HCT116 (cell line): Measurements from ENCODE around the gene SLX9. TPM values are rescaled to one million over a fixed set of nuclear protein-coding genes. Genes with fewer than 3 reads are reported as not detected.
A peak's percentile ranks its signal among the peaks of the same experiment; 100 is the strongest.

Source experiments
- ATAC-seq: fragments of 200-7000 bp; cut with Tn5 transposase; 2 replicates; pipeline ENCODE4 v1.9.1; 2020; ENCODE audit warnings: mild to moderate bottlenecking, moderate library complexity
- BruUV-seq: library from RNA; stranded (reverse); fragments of 400-500 nt; replicated peaks from 2 replicates; lab custom pipeline; 2021; lab: Mats Ljungman, UMichigan
- CTCF ChIA-PET: fragments of 300-600 bp; sonication (Branson Sonifier 250); formaldehyde crosslinking; loops from one replicate; lab custom pipeline; 2021; ENCODE audit warnings: antibody characterized with exemption; lab: Charles Lee
- POLR2A ChIA-PET: fragments of 300-600, 350-600 bp; sonication (Branson Sonifier 250); formaldehyde crosslinking; loops from one replicate; lab custom pipeline; 2021; ENCODE audit warnings: antibody characterized with exemption; lab: Charles Lee
- RAD21 ChIA-PET, 2 experiments: fragments of 300-600 bp; sonication (Branson Sonifier 250); formaldehyde crosslinking; loops; one replicate each; lab custom pipeline; 2023; ENCODE audit warnings: low total read pairs in 2 of 2; ENCODE audit not compliant: uncharacterized antibody in 2 of 2, unreplicated experiment in 2 of 2, low non-redundant PET in 1 of 2; lab: Charles Lee
- DNase-seq: peaks from one replicate; pipeline ENCODE4 v3.0.0-alpha.2; 2010; ENCODE audit warnings: low read depth, low spot score
- H2AFZ ChIP-seq: fragments of 200-600 bp; shearing (Covaris generic), sonication (generic); 2 replicates; pipeline ENCODE4 v1.6.1; 2017; ENCODE audit warnings: low read depth, mixed run types, mixed read lengths, antibody characterized with exemption, low read length; ENCODE audit not compliant: poor library complexity, severe bottlenecking
- H3K27ac ChIP-seq: 2 replicates; pipeline ENCODE4 v1.5.1; 2012; ENCODE audit warnings: low read depth, low read length
- H3K27me3 ChIP-seq: fragments of 200-600 bp; sonication (generic); 2 replicates; pipeline ENCODE4 v1.6.1; 2016; ENCODE audit warnings: mixed run types, low read length, mixed read lengths; ENCODE audit not compliant: insufficient read depth
- H3K36me3 ChIP-seq, 2 experiments: fragments of 200-500 bp in 1 of 2; fragments of 200-600 bp in 1 of 2; sonication (Bioruptor generic) in 1 of 2; sonication (generic) in 1 of 2; 2 replicates each; pipeline versions ENCODE4 v1.5.1 to v1.6.1; 2014 to 2016; ENCODE audit warnings: low read length in 2 of 2, inconsistent platforms in 1 of 2, mixed read lengths in 1 of 2, mixed run types in 1 of 2; ENCODE audit not compliant: insufficient read depth in 2 of 2, control insufficient read depth in 1 of 2
- H3K4me1 ChIP-seq, 2 experiments: fragments of 200-600 bp in 1 of 2; sonication (generic) in 1 of 2; 2 replicates each; pipeline versions ENCODE4 v1.5.1 to v1.6.1; 2012 to 2017; ENCODE audit warnings: low read length in 2 of 2, inconsistent platforms in 1 of 2, mild to moderate bottlenecking in 1 of 2, mixed read lengths in 1 of 2, mixed run types in 1 of 2, moderate library complexity in 1 of 2; ENCODE audit not compliant: insufficient read depth in 2 of 2, control insufficient read depth in 1 of 2
- H3K4me2 ChIP-seq: fragments of 200-600 bp; sonication (generic); 2 replicates; pipeline ENCODE4 v1.6.1; 2017; ENCODE audit warnings: mixed run types, low read length, mixed read lengths
- H3K4me3 ChIP-seq, 2 experiments: fragments of 200-600 bp in 1 of 2; sonication (generic) in 1 of 2; replicated peaks in 1 of 2; 2 replicates each; pipeline ENCODE4 v1.5.1; 2011 to 2016; ENCODE audit warnings: low read length in 2 of 2, control low read depth in 1 of 2, low read depth in 1 of 2, mild to moderate bottlenecking in 1 of 2, mixed read lengths in 1 of 2, mixed run types in 1 of 2
- H3K79me2 ChIP-seq: fragments of 200-600 bp; sonication (generic); 2 replicates; pipeline ENCODE4 v1.6.1; 2017; ENCODE audit warnings: mild to moderate bottlenecking, mixed run types, low read length, moderate library complexity, mixed read lengths; ENCODE audit not compliant: insufficient read depth
- H3K9ac ChIP-seq: fragments of 200-600 bp; sonication (generic); 2 replicates; pipeline ENCODE4 v1.6.1; 2016; ENCODE audit warnings: low read length, mixed read lengths
- H3K9me2 ChIP-seq: fragments of 200-600 bp; sonication (generic), shearing (Covaris generic); 2 replicates; pipeline ENCODE4 v1.6.1; 2017; ENCODE audit warnings: mixed run types, mild to moderate bottlenecking, moderate library complexity; ENCODE audit not compliant: insufficient read depth
- H3K9me3 ChIP-seq, 2 experiments: fragments of 200-500 bp in 1 of 2; fragments of 200-600 bp in 1 of 2; sonication (Bioruptor generic) in 1 of 2; sonication (generic) in 1 of 2; 2 replicates each; pipeline ENCODE4 v1.6.1; 2014 to 2017; ENCODE audit warnings: low read length in 2 of 2, mixed read lengths in 2 of 2, inconsistent platforms in 1 of 2, low read depth in 1 of 2, mild to moderate bottlenecking in 1 of 2, mixed run types in 1 of 2, moderate library complexity in 1 of 2; ENCODE audit not compliant: control insufficient read depth in 1 of 2, insufficient read depth in 1 of 2
- H4K20me1 ChIP-seq: fragments of 200-600 bp; sonication (generic), shearing (Covaris generic); 2 replicates; pipeline ENCODE4 v1.6.1; 2017; ENCODE audit warnings: mixed run types, mild to moderate bottlenecking, moderate library complexity; ENCODE audit not compliant: insufficient read depth
- EGR1 ChIP-seq: IDR thresholded peaks from 2 replicates; pipeline ENCODE4 v1.6.1; 2012; ENCODE audit warnings: low read depth
- EZH2 ChIP-seq: fragments of 200-600 bp; sonication (generic); IDR thresholded peaks from 2 replicates; pipeline ENCODE4 v1.6.1; 2017; ENCODE audit warnings: antibody characterized with exemption, mixed run types
- FOSL1 ChIP-seq: IDR thresholded peaks from 2 replicates; pipeline ENCODE4 v1.6.1; 2012; ENCODE audit warnings: low read depth
- RAD21 ChIP-seq: IDR thresholded peaks from 2 replicates; pipeline ENCODE4 v1.6.1; 2012; ENCODE audit warnings: low read depth, mild to moderate bottlenecking
- SIN3A ChIP-seq: IDR thresholded peaks from 2 replicates; pipeline ENCODE4 v1.6.1; 2012; ENCODE audit warnings: low read depth
- SRF ChIP-seq: IDR thresholded peaks from 2 replicates; pipeline ENCODE4 v1.6.1; 2012; ENCODE audit warnings: low read depth
- YY1 ChIP-seq: IDR thresholded peaks from 2 replicates; pipeline ENCODE4 v1.6.1; 2011; ENCODE audit warnings: low read length, low read depth, moderate library complexity, mild to moderate bottlenecking; ENCODE audit not compliant: insufficient replicate concordance; ENCODE audit errors: extremely low read depth
- ZFX ChIP-seq: fragments of 450-650 bp; IDR thresholded peaks from 2 replicates; pipeline ENCODE4 v1.6.1; 2017
- intact Hi-C: fragments of 100-400 bp; cut with micrococcal nuclease; formaldehyde crosslinking; loops from 2 replicates; pipeline ENCODE4 v1.10.0; 2022
- total RNA-seq: library from RNA; stranded (reverse); gene quantifications from one replicate; pipeline ENCODE4 v1.2.1, GENCODE V29; 2021; ENCODE audit not compliant: unreplicated experiment
- TF ChIP-seq, protein P1 (sequence below): IDR thresholded peaks from 2 replicates; pipeline ENCODE4 v1.6.1; 2012; ENCODE audit warnings: low read depth
- TF ChIP-seq, protein P2 (sequence below), 3 experiments: fragments of 200-600 bp in 1 of 3; sonication (generic) in 1 of 3; IDR thresholded peaks in 2 of 3; conservative IDR thresholded peaks in 1 of 3; 2 replicates each; pipeline ENCODE4 v1.5.1; 2012 to 2017; ENCODE audit warnings: low read depth in 2 of 3, low read length in 2 of 3, antibody characterized with exemption in 1 of 3, borderline replicate concordance in 1 of 3, control low read depth in 1 of 3, mild to moderate bottlenecking in 1 of 3, mixed read lengths in 1 of 3, mixed run types in 1 of 3, moderate library complexity in 1 of 3; ENCODE audit not compliant: insufficient read depth in 1 of 3
- TF ChIP-seq, protein P3 (sequence below): IDR thresholded peaks from 2 replicates; pipeline ENCODE4 v1.6.1; 2011; ENCODE audit warnings: mild to moderate bottlenecking, low read length, moderate library complexity; ENCODE audit not compliant: insufficient replicate concordance; ENCODE audit errors: extremely low read depth

Gene SLX9
- total RNA-seq, 1 experiment from 2014 or later: 61.9 TPM

DNA sequence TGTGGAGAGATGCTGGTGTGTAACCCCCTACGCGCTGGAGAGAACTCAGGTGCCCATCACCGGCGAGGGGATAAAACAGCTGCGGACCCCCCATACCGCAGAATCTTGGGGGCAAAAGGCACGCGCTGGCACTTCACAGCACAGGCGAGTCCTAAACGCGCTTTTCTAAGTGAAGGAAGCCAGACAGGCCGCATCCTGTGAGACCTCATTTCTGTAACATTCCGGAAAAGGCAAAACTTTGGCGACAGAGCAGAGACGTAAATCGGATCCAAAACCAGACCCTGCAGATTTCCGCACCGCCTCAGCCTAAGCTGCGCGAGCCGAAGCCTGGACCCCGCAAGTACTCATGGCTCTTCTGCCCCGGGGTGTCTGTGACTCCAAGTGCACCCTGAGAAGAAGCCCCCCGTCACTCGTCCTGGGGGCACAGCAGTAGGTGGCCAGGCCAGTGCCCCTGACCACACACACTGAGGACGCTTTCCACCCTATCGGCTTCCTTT is 60.9 kb downstream of the SLX9 start:
- ChIA-PET CTCF (no interaction called here), RAD21 (no interaction called here), POLR2A (interaction anchor here (1.5 kb wide), 1 partner anchor 12 kb away, joined by 9 read pairs; no protein-coding TSS in a partner anchor)
- Histone ChIP-seq H3K36me3 (no peaks in the 10 kb centered on the region), H3K27ac (no peak overlapping the region), H3K9me2 (no peaks in the 10 kb centered on the region), H3K79me2 (no peaks in the 10 kb centered on the region), H3K9ac (no peak overlapping the region), H3K27me3 (no peaks in the 10 kb centered on the region), H3K9me3 (no peaks in the 10 kb centered on the region), H4K20me1 (no peaks in the 10 kb centered on the region), H3K4me2 (peak overlapping the region; percentile 57), H2AFZ (no peak overlapping the region), H3K4me1 (peaks cover 4 to 24% of the 10 kb centered on the region in 2 experiments; a peak in 3 of 4 replicates), H3K4me3 (no peak overlapping the region)
- no peak for TF ChIP-seq RAD21
- TF ChIP-seq, protein P1, sequence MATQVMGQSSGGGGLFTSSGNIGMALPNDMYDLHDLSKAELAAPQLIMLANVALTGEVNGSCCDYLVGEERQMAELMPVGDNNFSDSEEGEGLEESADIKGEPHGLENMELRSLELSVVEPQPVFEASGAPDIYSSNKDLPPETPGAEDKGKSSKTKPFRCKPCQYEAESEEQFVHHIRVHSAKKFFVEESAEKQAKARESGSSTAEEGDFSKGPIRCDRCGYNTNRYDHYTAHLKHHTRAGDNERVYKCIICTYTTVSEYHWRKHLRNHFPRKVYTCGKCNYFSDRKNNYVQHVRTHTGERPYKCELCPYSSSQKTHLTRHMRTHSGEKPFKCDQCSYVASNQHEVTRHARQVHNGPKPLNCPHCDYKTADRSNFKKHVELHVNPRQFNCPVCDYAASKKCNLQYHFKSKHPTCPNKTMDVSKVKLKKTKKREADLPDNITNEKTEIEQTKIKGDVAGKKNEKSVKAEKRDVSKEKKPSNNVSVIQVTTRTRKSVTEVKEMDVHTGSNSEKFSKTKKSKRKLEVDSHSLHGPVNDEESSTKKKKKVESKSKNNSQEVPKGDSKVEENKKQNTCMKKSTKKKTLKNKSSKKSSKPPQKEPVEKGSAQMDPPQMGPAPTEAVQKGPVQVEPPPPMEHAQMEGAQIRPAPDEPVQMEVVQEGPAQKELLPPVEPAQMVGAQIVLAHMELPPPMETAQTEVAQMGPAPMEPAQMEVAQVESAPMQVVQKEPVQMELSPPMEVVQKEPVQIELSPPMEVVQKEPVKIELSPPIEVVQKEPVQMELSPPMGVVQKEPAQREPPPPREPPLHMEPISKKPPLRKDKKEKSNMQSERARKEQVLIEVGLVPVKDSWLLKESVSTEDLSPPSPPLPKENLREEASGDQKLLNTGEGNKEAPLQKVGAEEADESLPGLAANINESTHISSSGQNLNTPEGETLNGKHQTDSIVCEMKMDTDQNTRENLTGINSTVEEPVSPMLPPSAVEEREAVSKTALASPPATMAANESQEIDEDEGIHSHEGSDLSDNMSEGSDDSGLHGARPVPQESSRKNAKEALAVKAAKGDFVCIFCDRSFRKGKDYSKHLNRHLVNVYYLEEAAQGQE: no peak
- TF ChIP-seq EGR1: no peak
- TF ChIP-seq FOSL1: no peak
- TF ChIP-seq EZH2: no peak
- TF ChIP-seq YY1: no peak
- no peak for TF ChIP-seq ZFX
- no peak for TF ChIP-seq SIN3A
- TF ChIP-seq, protein P2, sequence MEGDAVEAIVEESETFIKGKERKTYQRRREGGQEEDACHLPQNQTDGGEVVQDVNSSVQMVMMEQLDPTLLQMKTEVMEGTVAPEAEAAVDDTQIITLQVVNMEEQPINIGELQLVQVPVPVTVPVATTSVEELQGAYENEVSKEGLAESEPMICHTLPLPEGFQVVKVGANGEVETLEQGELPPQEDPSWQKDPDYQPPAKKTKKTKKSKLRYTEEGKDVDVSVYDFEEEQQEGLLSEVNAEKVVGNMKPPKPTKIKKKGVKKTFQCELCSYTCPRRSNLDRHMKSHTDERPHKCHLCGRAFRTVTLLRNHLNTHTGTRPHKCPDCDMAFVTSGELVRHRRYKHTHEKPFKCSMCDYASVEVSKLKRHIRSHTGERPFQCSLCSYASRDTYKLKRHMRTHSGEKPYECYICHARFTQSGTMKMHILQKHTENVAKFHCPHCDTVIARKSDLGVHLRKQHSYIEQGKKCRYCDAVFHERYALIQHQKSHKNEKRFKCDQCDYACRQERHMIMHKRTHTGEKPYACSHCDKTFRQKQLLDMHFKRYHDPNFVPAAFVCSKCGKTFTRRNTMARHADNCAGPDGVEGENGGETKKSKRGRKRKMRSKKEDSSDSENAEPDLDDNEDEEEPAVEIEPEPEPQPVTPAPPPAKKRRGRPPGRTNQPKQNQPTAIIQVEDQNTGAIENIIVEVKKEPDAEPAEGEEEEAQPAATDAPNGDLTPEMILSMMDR (IDR thresholded peaks at IDR 0.05 in 2 of 3, conservative IDR thresholded peaks at IDR 0.05 in 1 of 3; ENCODE audit: borderline replicate concordance in 1 of 3, insufficient read depth in 1 of 3, low read depth in 2 of 3, low read length in 2 of 3): no peak
- TF ChIP-seq, protein P3, sequence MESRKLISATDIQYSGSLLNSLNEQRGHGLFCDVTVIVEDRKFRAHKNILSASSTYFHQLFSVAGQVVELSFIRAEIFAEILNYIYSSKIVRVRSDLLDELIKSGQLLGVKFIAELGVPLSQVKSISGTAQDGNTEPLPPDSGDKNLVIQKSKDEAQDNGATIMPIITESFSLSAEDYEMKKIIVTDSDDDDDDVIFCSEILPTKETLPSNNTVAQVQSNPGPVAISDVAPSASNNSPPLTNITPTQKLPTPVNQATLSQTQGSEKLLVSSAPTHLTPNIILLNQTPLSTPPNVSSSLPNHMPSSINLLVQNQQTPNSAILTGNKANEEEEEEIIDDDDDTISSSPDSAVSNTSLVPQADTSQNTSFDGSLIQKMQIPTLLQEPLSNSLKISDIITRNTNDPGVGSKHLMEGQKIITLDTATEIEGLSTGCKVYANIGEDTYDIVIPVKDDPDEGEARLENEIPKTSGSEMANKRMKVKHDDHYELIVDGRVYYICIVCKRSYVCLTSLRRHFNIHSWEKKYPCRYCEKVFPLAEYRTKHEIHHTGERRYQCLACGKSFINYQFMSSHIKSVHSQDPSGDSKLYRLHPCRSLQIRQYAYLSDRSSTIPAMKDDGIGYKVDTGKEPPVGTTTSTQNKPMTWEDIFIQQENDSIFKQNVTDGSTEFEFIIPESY: no peak
- TF ChIP-seq SRF: no peak
- intact Hi-C loops: no loop called here
- ATAC-seq (no peak), DNase-seq (no peak)
- BruUV-seq: no TSS peak
